Brain pericyte (primary cell): ENCODE data around the gene ACAD9.
"Not testable (repeated sequence)": the region's sequence is repeated elsewhere in the genome, so short reads cannot be mapped to it uniquely, and the experiment has no call there.

Experiments used
- DNase-seq: peaks from one replicate; pipeline ENCODE4 v3.0.0-alpha.2; 2012; ENCODE audit warnings: low read depth, low spot score

Gene ACAD9

GRCh38 chr3:128895843-128896697 lies 16.6 kb downstream of the ACAD9 start:
- DNase-seq = no peak

- DNase-seq = no peak
Measured at GRCh38 chr3:128902426-128902825, 23.0 kb downstream of the ACAD9 start.

GRCh38 chr3:128903501-128903900 lies 24.1 kb downstream of the ACAD9 start:
- no peak for DNase-seq

- no peak for DNase-seq
Measured at GRCh38 chr3:128906031-128906803, 26.8 kb downstream of the ACAD9 start.

DNA sequence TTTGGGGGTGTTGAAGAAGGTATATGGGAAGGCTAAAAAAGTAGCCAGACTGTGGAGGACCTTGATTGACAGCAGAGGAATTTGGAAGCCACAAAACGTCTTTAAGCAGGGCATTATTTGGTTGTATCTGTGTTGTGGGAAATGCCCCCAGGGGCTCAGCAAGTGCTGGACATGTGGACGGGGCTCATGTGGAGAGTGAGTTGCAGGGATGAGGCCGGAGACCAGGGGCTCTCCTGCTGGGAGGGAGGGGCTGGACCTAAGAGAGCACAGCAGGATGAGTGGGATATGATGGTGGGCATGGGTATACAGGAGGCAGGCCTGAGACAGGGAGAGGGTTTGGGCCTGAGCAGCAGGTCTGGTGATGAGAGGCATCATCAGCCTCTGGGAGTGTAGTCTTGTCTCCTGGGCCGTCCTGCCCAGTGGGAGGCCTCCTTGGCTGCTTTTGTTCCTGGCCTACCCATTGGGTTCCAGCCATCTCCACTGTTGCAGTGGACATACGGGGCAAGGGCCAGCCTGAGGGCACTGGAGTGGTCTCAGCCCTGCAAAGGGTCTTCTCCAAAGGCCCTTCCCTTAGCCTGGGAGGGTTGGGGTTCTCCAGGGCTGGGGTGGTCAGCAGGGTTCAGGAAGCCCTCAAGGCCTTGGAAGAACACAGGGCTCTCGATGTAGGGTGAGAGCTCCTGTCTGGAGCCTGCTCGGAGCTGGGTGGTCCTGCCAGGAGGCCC lies 27.5 kb downstream of the ACAD9 start:
- no peak for DNase-seq

DNA sequence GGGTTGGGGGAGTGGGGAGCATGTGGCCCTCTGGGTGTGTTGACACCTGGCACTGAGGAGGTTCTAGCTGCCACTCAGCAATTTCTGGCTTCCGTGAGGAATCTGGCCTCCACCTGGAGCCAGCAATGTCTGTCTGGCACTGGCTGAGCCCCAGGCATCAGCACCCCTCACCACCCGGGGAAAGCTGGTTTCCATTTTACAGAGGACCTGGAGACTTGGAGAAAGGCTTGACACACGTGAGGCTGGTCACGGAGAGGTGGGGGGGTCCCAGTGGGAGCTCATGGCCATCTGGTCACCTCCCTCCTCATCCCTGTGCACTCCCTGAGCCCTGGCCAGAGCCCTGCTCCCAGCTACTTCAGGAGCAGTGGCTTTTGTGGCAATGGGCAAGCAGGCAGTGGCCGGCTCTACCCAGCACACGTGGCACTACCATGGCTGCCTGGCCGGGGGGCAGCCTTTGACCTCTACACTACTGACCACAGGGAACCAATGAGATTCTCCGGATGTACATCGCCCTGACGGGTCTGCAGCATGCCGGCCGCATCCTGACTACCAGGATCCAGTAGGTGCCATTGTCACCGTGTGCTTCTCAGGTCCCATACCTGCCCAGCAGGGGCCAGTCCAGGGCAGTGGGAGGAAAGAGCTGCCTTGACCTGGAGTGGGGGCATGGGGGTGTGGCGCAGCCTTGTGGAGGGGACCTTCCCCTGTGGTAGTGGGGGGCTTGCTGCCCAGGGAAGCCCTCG lies 28.5 kb downstream of the ACAD9 start:
- DNase-seq = no peak

DNA sequence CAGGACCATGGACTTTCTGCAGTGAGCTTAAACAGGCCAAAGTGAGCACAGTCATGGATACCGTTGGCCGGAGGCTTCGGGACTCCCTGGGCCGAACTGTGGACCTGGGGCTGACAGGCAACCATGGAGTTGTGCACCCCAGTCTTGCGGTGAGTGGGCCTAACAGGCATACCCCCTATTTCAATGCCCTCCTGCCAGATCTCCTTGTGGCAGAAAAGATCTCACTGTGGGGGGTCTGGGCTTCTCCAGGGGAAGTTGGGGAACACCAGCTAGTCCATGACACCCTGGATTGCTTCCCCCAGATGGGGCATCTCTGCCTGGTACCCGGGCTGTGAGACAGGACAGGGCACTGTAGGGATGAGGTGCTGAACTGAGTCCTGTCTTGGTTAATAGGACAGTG lies 29.5 kb downstream of the ACAD9 start:
- no peak for DNase-seq

- DNase-seq = no peak
Measured at GRCh38 chr3:128910006-128910405, 30.6 kb downstream of the ACAD9 start.

GRCh38 chr3:128911911-128912310 lies 32.5 kb downstream of the ACAD9 start:
- DNase-seq = no peak

DNA sequence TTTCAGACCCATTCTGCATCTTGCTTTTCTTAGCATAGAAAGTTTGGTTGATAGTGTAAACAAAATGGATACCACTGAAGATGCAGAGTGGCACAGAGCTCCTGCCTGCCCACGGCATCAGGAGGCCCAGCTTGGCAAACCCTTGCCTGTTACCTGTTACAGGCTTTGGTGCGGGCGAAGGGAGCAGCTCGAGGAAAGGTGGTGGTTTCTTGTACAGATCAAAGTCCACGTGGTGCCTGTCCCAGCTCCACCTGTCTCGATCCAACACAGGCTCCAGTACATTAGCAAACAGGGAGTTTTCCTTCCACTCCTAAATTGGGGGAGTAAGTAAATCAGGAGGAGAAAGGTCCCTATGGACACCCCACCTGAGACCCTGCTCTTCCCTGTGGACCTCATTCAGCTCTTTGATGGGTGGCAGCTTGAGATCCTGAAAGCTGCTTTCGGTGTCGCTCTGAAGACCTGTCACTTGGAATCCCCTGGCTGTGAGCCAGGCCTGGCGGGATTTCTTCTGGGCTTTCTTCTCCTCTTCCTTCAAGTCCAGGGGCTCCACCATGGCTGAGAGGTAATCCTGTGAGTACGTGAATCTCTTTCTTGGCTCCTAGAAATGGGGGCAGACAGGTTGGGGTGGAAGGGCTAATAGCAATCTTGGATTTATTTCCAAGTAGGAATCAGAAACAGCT lies 35.7 kb downstream of the ACAD9 start:
- no peak for DNase-seq

DNA sequence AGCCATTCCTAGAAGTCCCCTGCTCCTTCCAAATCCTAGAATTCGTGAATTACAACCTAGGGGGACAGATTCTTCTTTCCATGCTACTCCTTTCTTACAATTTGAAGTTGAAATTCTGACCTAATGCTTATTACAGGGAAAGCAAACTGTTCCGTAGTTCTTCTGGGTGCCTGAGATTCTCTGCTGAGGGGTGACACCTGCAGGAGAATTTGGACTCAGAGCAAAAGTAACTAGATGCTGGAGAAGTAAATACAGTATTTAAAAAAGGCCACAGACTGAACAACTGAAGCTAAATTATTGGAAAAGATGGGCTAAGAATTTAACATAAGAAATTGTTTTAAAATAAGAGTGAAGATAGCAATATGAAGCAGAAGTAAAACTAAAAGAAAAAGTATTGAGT lies 37.9 kb downstream of the ACAD9 start:
- DNase-seq = no peak

- no peak for DNase-seq
Measured at GRCh38 chr3:128919988-128920387, 40.6 kb downstream of the ACAD9 start.

- DNase-seq = no peak
Measured at GRCh38 chr3:128922804-128923459, 43.5 kb downstream of the ACAD9 start.

DNA sequence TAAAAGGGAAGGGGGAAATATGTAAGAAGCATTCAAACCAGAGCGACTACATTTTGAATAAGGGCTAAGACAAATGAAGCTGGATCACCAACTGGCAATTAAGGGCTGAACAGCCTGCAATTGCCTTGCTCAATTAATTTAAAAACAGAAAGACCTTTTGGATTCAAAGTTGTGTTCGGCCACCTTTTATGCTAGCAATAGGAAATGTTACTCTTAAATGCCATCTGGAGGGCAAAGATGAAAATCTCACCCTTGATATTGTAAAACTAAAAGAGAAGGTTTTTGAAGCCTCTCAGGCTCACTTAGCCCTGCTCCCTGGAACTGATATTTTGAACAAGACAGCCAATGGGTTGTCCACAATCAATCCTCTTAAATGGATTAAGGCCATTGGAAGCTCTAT lies 44.2 kb downstream of the ACAD9 start:
- no peak for DNase-seq

DNA sequence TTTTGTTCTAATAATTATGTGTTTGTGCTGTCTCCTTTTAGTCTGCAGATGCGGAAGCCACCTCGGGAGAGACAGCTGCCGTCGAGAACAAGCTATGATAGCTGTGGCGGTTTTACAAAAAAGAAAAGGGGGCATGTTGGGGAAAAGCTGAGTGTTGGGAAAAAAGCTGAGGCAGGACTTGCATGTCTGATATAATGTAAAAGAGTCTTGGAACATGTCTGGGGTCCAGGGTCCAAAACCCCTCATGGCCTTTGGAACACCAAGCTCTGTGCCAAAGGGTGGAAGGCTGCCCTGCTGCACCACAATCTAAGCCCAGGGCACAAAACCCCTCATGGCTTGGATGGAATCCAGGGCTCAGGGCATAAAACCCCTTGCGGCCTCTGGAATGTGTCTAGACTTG lies 44.6 kb downstream of the ACAD9 start:
- not testable (repeated sequence) for DNase-seq

DNA sequence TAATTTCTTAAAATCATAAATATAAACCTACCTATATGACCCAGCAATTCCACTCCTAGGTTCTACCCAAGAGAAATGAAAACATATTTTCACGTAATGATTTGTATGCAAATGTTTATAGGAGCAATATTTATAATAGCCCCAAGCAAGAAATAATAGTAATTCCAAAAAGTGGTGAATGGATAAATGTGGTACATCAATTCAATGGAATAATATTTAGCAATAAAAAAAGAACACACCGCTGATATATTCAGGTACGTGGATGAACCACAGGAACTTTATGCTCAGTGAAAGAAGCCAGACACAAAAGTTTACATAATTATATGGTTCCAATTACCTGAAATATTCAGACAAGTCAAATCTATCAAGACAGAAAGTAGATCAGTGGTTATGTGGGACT lies 49.9 kb downstream of the ACAD9 start:
- no peak for DNase-seq

DNA sequence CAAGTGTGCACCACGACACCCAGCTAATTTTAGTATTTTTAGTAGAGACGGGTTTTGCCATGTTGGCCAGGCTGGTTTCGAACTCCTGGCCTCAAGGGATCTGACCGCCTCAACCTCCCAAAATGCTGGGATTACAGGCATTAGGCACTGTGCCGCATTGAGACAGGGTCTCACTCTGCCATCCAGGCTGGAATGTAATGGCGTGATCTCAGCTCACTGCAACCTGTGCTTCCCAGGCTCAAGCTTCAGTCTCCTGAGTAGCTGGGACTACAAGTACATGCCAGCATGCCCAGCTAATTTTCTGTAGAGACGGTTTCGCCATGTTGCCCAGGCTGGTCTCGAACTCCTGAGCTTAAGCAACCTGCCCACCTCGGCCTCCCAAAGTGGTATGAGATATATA lies 51.6 kb downstream of the ACAD9 start:
- DNase-seq = no peak

DNA sequence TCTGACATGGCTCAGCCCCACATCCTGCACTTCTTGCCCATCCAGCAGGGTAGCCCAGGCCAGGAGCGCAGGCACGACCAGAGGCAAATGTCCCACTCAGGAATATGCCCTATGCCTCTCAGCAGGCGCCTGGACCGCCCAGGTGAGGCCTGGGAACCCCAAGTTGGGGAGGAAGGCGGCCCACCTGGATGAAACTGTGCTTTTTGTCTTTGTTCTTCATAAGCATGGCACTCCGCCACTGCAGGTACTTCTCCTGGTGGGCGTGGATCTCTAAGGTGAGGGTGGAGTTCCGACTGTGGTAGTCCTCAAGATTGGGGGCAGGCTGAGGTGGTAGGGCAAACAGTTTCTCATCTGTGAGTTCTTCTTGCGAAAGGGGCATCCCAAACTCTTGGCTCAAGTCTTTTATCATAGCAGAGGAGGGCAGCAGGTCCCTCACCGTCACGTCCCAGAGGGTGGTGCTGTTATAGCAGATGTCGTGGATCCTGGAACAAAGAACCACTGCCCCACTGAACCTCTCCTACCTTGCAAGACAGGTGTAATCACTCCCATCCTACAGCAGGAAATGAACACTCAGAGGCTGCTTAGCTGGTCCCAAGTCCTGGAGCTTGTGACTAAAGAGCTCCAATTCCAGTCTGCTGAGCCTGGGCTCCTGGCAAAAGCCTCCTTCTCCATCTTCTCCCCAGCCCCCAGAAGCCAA lies 53.2 kb downstream of the ACAD9 start:
- no peak for DNase-seq

DNA sequence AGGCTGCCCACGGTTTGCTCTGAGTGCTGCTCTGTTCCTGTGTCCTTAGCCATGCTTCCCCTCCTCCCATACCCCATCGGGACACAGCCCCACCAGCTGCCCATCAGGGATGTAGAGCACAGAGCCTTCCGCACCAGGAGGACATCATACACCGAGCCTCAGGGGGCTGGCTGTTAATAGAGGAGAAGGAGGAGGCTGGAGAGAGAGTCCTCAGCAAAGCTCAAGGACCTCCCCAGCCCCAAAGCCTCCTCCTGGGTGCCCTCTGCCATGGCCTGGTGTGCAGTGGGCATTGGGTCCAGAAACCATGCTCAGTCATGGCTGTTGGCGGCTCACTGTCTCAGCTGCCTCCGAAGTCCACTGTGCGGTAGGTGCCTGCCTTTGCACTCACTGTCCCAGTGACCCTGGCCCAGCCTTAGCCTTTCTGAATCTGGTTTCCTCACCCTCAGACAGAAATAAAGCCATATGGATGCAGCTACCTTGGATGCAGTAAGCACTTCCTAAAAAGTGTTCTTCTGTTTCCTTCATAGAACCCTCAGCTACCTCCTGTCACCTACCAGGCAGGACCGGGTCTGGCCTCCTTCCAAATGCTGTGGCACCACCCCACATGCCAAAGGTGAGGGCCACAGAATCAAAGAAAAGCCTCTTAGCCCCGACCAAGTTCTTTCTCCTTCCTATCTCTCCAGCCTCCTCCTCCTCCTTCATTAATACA lies 53.9 kb downstream of the ACAD9 start:
- no peak for DNase-seq
